ENCODE results near the gene ZNHIT2.

The ZNHIT2 gene

DNA sequence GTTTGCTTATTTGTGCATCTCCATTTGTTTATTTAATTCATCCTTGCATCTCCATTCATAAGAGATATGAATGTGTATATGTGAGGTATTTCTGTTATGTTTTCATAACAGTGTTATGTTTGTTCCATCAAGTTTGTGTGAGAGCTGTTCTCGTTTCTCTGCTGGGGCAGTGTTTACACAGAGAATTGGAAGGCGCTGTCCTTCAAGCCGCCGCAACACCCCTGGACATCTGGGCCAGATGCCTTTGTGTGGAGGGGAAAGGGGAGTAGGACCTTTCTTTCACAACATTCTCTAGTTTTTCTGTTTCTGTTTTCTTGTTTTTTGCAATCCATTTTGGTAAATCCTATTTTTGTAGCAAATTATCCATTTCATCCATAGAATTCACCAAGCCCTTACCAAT, 12.9 kb downstream of the ZNHIT2 start:
- DNase-seq (ENCODE audit: low read depth in 2 of 2): no peak

DNA sequence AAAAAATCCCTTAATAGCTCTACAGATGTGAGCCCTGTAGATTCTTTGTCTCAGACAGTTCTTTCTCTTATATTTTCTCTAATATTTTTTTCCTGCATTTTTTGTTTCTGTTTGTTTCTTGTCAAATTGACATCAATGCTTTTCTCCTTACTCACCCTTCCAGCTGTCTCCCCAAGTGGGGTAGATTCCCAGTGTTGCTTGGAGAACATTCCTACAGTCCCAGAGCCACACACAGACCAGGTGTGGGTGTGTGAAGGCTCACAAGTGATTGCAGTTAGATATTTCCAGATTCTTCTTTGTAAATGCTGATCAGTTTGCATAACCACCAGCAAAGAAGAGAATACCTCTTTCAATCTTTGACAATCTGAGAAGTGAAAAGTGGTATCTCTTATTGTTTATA, 14.0 kb downstream of the ZNHIT2 start:
- DNase-seq (ENCODE audit: low read depth in 2 of 2): no peak

DNA sequence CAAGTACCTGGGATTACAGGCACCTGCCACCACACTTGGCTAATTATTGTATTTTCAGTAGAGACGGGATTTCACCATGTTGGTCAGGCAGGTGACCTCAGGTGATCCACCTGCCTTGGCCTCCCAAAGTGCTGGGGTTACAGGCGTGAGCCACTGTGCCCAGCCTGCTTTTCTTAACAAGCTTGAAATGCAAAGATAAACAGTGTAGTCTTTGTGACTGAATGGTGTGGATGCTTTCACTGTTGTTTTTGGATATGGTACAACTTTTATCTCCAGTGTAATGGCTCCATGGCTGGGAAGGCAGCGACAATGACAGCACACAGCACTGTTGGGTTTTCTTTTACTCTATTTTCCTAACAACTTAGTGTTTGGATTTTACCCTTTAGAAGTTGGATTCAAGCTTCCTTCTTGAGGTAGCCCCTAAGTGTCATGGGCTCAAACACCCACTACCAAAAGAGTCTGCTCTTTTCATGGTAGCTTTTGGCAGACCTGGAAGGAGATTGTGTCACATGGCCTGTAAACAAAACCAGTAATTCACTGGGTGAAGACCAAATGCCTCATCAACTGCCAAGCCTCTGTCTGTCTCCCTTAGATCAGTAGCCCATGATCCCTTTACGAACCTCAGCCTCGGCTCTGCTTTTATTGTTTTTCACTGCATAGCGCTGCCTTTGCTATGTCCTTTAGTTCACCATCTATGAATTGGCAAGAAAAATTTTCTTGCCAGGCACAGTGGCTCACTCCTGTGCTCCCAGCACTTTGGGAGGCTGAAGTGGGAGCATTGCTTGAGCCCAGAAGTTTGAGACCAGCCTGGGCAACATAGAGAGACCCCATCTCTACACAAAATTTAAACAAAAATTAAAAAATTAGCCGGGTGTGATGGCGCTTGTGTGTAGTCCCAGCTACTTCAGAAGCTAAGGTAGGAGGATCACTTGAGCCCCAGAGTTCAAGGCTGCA, 15.1 kb downstream of the ZNHIT2 start:
- DNase-seq (ENCODE audit: low read depth in 2 of 2): no peak

DNA sequence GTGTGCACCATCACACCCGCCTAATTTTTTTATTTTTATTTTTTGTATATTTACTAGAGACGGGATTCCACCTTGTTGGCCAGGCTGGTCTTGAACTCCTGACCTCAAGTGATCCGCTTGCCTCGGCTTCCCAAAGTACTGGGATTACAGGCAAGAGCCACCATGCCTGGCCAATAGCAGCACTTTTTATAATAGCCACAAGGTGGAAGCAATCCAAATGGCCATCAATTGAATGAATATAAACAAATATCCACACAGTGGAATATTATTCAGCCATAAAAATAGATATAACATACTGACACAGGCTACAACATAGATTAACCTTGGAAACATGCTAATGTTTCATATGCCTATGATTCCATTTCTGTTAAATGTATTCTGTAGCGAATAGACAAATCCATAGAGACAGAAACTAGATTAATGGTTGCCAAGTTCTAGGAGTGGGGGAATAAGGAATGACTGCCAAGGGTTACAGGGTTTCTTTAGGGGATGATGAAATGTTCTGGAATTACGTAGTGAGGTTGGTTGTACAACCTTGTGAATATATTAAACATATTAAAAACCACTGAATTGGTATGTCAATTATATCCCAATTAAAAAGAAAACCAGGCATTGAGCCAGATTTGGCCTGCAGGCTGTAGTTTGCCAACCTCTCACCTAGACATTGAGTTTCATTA, 16.7 kb downstream of the ZNHIT2 start:
- DNase-seq (ENCODE audit: low read depth in 2 of 2): no peak

DNA sequence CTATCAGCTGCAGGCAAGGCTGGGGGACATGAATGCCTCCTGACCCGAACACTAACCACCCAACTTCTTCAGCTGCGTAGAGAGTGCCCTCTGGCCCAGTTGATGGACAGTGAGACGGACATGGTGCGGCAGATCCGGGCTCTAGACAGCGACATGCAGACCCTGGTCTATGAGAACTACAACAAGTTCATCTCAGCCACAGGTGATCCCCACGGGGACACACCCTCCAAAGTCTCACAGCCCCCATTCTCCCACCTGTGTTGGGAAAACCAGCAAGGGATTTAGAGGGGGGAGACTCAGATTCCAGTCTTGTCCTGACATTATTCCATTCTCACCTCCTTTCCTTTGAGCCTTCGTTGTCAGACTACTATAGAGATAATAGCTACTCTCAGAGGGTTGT, 20.6 kb downstream of the ZNHIT2 start:
- no peak for DNase-seq (ENCODE audit: low read depth in 2 of 2)

DNA sequence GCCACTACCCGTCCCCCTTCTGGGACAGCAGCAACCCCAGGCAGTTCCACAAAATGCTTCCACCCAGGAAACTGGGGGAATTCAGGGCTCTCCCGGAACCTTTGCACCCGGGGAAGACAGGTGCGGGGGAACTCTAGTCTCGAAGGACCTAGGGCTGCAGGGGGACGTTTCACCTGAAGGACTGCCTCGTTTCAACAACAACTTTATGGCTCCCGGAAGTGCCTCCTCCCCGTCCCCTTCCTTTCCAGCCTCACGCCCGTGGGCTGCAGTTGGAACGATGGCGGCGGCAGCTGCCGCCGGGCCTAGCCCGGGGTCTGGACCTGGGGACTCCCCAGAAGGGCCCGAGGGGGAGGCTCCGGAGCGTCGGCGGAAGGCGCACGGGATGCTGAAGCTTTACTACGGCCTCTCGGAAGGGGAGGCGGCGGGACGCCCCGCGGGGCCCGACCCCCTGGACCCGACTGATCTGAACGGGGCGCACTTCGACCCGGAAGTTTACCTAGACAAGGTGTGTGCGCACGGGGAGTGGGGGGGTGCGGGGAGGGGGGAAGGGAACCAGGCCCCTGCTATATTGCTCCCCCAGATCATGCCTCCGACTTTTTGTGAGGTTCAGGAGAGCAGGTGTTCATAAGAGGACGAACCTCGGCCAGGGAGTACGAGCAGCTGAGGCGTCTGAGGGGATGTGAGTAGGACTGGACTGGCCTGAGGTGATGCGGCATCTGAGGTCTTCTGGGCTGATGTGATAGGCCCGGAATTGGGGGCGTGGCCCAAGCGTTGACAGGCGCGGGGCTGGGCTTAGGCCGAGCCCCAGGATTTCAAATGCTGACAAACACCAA, 21.3 kb downstream of the ZNHIT2 start, which contains the start of gene VPS51:
VPS51 (plus strand) TSS at position 241 of the 833 bp plus-strand sequence; CDS start at position 278, 37 bp downstream.
- DNase-seq (ENCODE audit: low read depth in 2 of 2): peak; percentile 77 to 78

DNA sequence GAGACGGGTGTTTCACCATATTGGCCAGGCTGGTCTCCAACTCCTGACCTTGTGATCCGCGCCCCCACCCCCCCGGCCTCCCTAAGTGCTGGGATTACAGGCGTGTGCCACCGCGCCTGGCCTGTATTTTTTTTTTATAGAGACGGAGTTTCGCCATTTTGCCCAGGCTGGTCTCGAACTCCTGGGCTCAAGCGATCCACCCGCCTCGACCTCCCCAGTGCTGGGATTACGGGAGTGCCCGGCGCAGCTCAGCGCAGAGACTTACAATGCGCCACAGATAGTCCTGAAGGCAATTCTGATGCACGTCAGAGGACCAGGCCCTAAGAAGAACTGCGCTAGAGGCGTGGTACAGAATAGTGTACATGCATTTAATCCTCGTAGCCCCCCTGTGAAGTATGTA, 22.1 kb downstream of the ZNHIT2 start:
- DNase-seq (ENCODE audit: low read depth in 2 of 2): no peak

DNA sequence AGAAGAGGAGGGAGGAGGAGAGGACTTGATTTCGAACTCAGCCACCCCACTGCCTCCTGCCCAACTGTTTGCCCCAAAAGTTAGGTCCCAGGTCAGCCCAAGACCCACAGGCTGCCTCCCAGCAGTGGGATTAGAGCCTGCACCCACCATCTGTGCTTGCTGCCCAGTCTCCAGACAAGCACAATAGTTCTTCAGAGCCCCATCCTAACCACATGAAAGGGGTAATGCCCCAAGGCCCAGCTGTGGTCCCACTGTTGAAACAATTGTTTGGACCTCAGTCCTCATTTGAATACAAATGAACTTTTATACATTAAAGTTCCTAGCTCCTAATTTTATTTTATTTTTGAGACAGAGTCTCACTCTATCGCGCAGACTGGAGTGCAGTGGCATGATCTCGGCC, 26.9 kb downstream of the ZNHIT2 start:
- DNase-seq (ENCODE audit: low read depth in 2 of 2): no peak

DNA sequence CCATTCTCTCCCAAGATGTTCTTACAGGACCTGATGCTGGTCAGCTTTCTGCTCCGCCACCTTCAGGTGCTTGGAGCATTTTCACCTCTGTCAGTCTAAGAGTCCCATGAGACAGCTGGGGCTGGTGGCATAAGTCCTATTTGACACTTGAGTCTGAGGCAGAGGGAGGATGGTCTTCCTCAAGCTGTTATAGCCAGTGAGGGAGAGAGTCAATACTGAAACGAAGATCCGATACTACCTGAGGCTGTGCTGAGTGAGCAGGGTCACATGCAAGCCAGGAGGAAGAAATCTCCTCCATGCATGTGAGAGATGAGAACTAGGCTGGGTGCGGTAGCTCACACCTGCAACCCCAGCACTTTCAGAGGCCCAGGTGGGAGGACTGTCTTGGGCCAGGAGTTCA, 27.9 kb downstream of the ZNHIT2 start:
- no peak for DNase-seq (ENCODE audit: low read depth in 2 of 2)

DNA sequence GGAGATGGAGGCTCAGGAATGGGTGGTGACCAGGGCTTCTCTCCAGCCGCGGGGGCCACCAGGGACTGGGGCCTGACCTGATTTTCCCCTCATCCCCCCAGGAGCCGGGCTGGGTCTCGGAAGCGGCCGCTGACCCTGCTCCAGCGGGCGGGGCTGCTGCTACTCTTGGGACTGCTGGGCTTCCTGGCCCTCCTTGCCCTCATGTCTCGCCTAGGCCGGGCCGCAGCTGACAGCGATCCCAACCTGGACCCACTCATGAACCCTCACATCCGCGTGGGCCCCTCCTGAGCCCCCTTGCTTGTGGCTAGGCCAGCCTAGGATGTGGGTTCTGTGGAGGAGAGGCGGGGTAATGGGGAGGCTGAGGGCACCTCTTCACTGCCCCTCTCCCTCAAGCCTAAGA, 29.7 kb downstream of the ZNHIT2 start:
- no peak for DNase-seq (ENCODE audit: low read depth in 2 of 2)

DNA sequence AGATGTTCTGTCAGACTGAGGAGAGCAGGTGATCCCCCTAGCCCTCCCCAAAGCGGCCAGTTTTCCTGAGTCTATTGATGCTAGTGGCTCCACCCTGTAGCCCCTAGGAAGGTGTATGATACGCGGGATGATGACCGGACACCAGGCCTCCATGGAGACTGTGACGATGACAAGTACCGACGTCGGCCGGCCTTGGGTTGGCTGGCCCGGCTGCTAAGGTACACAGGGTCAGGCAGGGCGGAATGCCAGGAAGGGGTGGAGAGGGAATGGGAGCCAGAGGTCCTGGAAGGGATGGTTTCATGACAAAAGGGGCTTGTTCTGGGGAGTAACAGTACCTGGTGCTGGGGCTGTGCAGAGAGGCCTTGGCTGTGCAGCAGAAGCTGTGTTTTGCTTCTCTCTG, 30.3 kb downstream of the ZNHIT2 start:
- DNase-seq (ENCODE audit: low read depth in 2 of 2): no peak

DNA sequence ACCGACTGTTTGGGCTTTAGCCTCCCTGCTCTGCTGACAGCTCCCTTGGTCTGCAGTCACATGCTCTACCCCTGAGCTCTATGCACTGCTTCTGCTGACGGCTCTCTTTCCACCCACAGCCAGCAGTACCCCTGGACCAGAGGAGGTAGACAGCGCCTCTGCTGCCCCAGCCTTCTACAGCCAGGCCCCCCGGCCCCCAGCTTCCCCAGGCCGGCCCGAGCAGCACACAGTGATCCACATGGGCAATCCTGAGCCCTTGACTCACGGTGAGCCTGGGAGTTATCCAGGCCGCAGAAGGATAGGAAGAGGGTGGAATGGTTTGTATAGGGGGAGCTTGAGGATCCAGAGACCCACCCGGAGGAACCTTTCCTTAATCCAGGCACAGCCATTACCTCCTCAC, 30.7 kb downstream of the ZNHIT2 start:
- DNase-seq (ENCODE audit: low read depth in 2 of 2): no peak

DNA sequence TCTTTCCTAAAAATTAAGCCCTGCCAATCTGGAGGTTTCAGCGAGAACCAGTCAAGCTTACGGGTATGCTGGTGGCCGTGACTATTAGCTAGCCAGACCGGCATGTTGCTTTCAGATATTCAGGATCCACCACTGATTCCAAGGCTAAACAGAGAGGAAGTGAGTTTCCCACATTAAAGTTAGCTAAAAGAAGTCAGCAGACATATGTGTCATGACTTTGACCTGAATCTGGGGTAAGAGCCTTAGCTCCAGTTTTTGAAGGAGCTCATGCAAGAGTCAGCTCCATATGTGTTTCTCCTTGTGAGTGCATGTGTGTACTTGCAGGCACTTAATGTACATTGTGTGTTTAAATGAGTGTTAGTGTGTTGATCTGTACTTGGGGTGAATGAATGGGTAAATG, 32.1 kb downstream of the ZNHIT2 start:
- no peak for DNase-seq (ENCODE audit: low read depth in 2 of 2)

DNA sequence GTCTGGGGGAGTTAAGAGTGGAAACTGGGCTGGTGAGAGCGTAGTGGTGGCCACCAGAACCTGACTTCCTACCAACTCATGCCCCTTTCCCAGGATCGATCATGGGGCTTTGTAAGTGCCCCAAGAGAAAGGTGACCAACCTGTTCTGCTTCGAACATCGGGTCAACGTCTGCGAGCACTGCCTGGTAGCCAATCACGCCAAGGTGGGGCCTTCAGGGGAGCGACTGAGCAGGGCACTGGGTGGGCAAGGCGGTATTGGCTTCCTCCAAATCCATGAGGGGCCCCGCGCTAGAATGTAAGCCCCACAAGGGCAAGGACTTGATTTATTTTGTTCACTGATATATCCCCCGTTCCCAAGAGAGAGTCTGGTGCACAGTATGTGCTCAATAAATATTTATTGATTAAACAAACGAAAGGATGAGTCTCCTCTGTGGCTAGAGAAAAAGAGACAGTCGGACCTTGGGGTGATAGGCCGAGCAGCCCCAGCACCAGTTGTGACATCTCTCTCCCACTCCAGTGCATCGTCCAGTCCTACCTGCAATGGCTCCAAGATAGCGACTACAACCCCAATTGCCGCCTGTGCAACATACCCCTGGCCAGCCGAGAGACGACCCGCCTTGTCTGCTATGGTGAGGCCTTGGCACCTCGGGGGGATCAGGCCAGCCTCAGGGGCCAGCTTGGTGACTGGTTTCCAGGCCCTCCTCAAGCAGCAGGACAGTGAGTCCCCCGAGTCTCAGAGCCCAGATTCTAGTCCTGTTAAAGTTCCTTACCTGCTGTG, 32.7 kb downstream of the ZNHIT2 start:
- no peak for DNase-seq (ENCODE audit: low read depth in 2 of 2)

DNA sequence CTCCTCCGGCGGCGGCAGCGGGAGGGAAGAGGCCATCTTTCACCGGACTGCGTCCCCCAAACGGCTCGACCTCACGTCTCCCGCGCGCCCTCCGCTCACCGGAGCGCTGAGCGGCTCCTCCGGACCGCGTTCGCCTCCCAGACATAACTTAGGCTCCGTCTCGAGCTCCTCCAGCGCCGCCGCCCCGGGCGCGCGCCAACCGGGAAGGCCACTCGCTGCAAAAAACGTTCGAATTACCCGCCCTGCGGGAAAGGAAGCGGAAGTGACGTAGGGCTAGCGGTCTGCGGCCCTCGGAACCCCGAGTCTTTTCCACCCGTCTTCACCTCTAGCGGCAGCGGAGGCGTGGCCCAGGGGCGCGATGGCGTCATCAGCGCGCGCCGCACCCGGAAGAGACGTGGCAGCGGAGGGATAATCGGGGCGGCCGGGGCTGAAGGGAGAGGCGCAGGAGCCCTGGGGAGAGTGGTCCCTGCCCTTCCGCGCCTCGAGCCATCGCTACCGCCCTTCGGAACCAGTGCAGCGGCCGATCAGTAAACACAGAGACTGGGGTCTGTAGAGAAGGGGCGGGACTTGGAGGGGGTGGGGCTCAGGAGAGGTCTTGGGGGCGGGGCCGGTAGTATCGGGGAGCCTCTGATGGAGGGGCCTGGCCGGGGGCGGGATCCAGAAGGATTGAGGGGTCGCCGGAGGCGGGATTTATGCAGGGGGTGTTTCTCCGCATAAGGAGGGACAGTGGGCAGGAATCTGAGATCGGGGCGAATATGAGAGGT, 33.5 kb downstream of the ZNHIT2 start, which contains the start of the genes CDCA5 and ZFPL1:
CDCA5 (minus strand) TSS at position 207 of the 764 bp plus-strand sequence; CDS start at position 145, 62 bp downstream.
ZFPL1 (plus strand) TSS at position 389 of the 764 bp plus-strand sequence. CDS start 477 bp downstream, outside the sequence.
- DNase-seq (ENCODE audit: low read depth in 2 of 2): peak; percentile 94

DNA sequence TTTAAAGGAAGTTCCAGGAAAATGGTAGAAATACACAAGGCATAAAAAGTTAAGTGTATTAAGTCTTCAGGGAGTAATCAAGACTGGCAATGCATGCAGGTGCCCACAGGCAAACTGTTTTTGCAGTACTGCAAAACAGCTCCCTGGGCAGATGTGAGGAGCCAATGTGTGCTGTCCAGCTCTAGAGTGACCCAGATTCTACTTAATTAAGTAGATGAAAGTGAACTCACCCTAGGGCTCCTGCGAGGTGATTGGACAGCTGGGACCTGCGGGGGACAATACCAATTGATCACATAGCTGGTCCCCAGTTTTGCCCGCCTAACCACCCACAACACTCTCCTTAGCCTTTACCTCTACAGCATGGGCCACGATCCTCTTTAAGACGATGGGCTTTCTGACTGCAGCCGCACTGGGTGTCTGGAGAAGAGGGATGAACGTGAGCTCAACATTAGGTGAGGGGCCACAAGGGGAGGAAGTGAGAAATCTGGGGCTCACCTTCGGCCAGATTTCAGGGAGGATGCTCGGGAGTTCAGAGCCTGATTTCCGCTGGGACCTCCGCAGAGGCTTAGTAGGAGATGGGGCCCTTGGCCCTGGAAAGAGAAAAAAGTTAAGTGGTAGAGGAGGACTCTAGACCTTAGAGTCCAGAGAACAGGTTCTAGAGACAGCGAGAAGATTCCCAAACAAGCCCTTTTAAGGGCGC, 34.2 kb downstream of the ZNHIT2 start:
- DNase-seq (ENCODE audit: low read depth in 2 of 2): no peak

DNA sequence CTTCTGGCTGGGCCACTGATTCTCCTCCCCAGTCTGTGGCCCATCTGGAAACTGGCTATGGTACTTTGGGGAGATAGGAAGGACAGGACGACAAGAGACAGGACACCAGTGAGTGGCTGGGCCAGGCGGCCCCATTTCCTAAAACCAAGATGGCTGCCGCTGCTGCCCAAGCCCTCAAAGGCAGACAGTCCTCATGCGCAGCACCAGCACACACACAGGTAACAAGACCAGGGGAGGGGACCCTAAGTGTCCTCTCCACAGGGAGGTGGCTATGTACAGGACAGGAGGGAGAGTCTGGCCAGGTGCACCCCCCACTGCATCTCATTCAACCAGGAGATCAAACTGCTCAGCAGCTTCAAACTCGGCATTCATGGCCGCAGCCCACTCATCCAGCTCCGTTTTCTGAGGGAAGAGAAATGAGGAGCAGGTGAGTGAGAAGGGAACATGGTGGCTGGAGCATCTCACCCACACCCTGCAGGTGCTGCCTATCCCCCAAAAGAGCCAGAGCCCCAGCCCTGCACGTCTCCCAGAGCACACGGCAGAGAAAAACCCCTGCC, 38.6 kb downstream of the ZNHIT2 start:
- DNase-seq (ENCODE audit: low read depth in 2 of 2): no peak

DNA sequence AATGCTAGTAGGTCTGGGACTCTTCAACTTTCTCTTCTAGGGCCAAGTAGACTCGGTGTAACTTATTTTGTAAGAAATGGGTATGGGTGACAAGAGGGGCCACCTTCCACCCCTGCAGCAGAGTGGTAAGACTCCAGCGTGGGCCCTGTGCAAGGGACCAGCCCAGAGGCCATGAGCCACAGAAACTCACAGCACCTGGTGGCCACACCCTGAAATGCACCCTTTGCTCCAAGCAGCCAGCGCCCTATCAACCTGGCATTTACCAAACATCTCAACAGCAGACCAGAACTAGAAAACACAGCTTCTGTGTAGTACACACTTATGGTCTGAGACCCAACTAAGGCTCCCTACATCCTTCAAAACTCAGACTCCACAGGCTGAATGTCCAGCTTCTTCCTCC, 39.4 kb downstream of the ZNHIT2 start:
- peak; percentile 55 to 57 for DNase-seq (ENCODE audit: low read depth in 2 of 2)

DNA sequence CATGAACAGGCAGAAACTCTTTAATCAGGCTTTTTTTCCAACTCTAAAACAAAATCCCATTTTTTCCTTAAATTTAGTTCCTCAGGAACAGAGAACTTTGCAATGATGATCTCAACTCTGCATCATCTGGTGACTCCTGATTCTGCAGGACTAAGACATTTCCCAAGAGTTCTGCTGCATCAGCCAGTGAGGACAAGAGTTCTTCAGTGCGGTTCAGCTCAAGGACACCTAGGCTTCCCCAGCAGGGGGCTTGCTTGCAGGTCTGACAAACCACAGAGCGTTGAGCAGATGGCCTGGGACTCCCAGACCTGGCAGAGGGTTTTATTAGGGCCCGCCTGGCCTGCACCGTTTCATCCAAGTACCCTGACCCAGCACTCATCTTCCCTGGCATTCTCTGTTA, 40.0 kb downstream of the ZNHIT2 start:
- DNase-seq (ENCODE audit: low read depth in 2 of 2): no peak

Measured in stimulated activated CD4-positive, alpha-beta T cell treated with anti-CD3 and anti-CD28 coated beads, Interleukin-4, amount 100 ng/mL, for 48 hours (primary cell).